NB4 (cell line): ENCODE measurements around the gene SLC39A10.

Source experiments
- DNase-seq: peaks from one replicate; pipeline ENCODE4 v3.0.0; 2010; ENCODE audit warnings: low read depth
- H3K4me3 ChIP-seq: one replicate; pipeline ENCODE4 v1.5.1; 2011; ENCODE audit warnings: mild to moderate bottlenecking, low read depth, low read length, moderate library complexity
- CTCF ChIP-seq: IDR thresholded peaks from one replicate; pipeline ENCODE4 v1.5.1; 2012; ENCODE audit warnings: low read depth, low read length
- MAX ChIP-seq: IDR thresholded peaks from 2 replicates; pipeline ENCODE4 v1.6.1; 2011; ENCODE audit warnings: low read depth, low read length
- MYC ChIP-seq: IDR thresholded peaks from 2 replicates; pipeline ENCODE4 v1.6.1; 2011; ENCODE audit warnings: low read depth, low read length
- POLR2A ChIP-seq: IDR thresholded peaks from 2 replicates; pipeline ENCODE4 v1.6.1; 2011; ENCODE audit warnings: mild to moderate bottlenecking; ENCODE audit not compliant: insufficient read length; ENCODE audit errors: extremely low read depth

Gene SLC39A10

GRCh38 chr2:195727106-195727505 is 70.1 kb downstream of the SLC39A10 start:
- TF ChIP-seq POLR2A (no peak), MAX (no peak), MYC (no peak), CTCF (no peak)
- no peak overlapping the region for H3K4me3 ChIP-seq
- no peak for DNase-seq

- no peak for DNase-seq
- no peak for TF ChIP-seq MYC
- TF ChIP-seq POLR2A = no peak
- no peak for TF ChIP-seq MAX
- TF ChIP-seq CTCF = no peak
- no peak overlapping the region for H3K4me3 ChIP-seq
Observed at GRCh38 chr2:195730912-195731311, 73.9 kb downstream of the SLC39A10 start.

- H3K4me3 ChIP-seq = no peak overlapping the region
- no peak for TF ChIP-seq POLR2A
- no peak for TF ChIP-seq CTCF
- no peak for DNase-seq
Observed at GRCh38 chr2:195732574-195732973, 75.5 kb downstream of the SLC39A10 start.

- no peak for TF ChIP-seq POLR2A
- no peak for TF ChIP-seq MYC
- no peak for TF ChIP-seq CTCF
- no peak for TF ChIP-seq MAX
- no peak for DNase-seq
- H3K4me3 ChIP-seq = no peak overlapping the region
Observed at GRCh38 chr2:195733831-195734230, 76.8 kb downstream of the SLC39A10 start.

GRCh38 chr2:195734395-195734794 is 77.4 kb downstream of the SLC39A10 start:
- no peak overlapping the region for H3K4me3 ChIP-seq
- no peak for DNase-seq
- TF ChIP-seq MYC = no peak
- no peak for TF ChIP-seq POLR2A
- TF ChIP-seq MAX = no peak
- TF ChIP-seq CTCF = no peak

GRCh38 chr2:195734931-195735330 is 77.9 kb downstream of the SLC39A10 start:
- TF ChIP-seq MYC (no peak), CTCF (no peak), MAX (no peak), POLR2A (no peak)
- no peak for DNase-seq

More at GRCh38 chr2:195734931-195735330, 77.9 kb downstream of the SLC39A10 start:
- H3K4me3 ChIP-seq = no peak overlapping the region
